HL-60 (cell line): ENCODE data around the gene MRGPRF.

Experiments
- DNase-seq, 2 experiments: peaks; one replicate each; pipeline ENCODE4 v3.0.0-alpha.2; 2010 to 2020; ENCODE audit warnings: low read depth in 1 of 2, low spot score in 1 of 2
- H3K27ac ChIP-seq: fragments of 250-450 bp; sonication (Bioruptor Pico); replicated peaks from 2 replicates; pipeline ENCODE4 v1.5.1; 2020; ENCODE audit warnings: mild to moderate bottlenecking, moderate library complexity
- H3K27me3 ChIP-seq: fragments of 250-450 bp; sonication (Bioruptor Pico); 2 replicates; pipeline ENCODE4 v1.5.1; 2021; ENCODE audit warnings: mild to moderate bottlenecking, moderate library complexity; ENCODE audit not compliant: insufficient read depth, poor library complexity, severe bottlenecking
- H3K4me3 ChIP-seq: replicated peaks from 2 replicates; pipeline ENCODE4 v1.5.1; 2011; ENCODE audit warnings: mild to moderate bottlenecking, control low read depth, low read length; ENCODE audit not compliant: insufficient read depth
- GABPA ChIP-seq: IDR thresholded peaks from 2 replicates; pipeline ENCODE4 v1.6.1; 2012; ENCODE audit warnings: low read depth
- POLR2AphosphoS5 ChIP-seq: IDR thresholded peaks from 2 replicates; pipeline ENCODE4 v1.6.1; 2012; ENCODE audit warnings: low read depth
- SPI1 ChIP-seq: IDR thresholded peaks from 2 replicates; pipeline ENCODE4 v1.6.1; 2012; ENCODE audit warnings: low read depth, mild to moderate bottlenecking, borderline replicate concordance
- TF ChIP-seq, protein P1 (sequence below): IDR thresholded peaks from 2 replicates; pipeline ENCODE4 v1.6.1; 2012; ENCODE audit warnings: low read depth; ENCODE audit not compliant: insufficient replicate concordance
- TF ChIP-seq, protein P2 (sequence below): IDR thresholded peaks from one replicate; pipeline ENCODE4 v1.5.1; 2011; ENCODE audit warnings: low read length, control low read depth, inconsistent platforms; ENCODE audit not compliant: insufficient read depth

Gene MRGPRF

DNA sequence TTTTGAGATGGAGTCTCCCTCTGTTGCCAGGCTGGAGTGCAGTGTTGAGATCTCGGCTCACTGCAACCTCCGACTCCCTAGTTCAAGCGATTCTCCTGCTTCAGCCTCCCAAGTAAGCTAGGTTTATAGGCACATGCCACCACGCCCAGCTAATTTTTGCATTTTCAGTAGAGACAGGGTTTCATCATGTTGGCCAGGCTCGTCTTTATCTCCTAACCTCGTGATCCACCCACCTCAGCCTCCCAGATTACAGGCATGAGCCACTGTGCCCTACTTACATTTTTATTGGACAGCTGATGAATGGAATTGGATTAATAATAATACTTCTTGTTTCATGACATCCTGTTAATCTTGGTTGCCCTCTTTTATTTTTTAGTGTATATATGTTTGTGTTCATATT is 29.2 kb downstream of the MRGPRF start:
- DNase-seq: no peak
- TF ChIP-seq GABPA: no peak
- TF ChIP-seq, protein P1, sequence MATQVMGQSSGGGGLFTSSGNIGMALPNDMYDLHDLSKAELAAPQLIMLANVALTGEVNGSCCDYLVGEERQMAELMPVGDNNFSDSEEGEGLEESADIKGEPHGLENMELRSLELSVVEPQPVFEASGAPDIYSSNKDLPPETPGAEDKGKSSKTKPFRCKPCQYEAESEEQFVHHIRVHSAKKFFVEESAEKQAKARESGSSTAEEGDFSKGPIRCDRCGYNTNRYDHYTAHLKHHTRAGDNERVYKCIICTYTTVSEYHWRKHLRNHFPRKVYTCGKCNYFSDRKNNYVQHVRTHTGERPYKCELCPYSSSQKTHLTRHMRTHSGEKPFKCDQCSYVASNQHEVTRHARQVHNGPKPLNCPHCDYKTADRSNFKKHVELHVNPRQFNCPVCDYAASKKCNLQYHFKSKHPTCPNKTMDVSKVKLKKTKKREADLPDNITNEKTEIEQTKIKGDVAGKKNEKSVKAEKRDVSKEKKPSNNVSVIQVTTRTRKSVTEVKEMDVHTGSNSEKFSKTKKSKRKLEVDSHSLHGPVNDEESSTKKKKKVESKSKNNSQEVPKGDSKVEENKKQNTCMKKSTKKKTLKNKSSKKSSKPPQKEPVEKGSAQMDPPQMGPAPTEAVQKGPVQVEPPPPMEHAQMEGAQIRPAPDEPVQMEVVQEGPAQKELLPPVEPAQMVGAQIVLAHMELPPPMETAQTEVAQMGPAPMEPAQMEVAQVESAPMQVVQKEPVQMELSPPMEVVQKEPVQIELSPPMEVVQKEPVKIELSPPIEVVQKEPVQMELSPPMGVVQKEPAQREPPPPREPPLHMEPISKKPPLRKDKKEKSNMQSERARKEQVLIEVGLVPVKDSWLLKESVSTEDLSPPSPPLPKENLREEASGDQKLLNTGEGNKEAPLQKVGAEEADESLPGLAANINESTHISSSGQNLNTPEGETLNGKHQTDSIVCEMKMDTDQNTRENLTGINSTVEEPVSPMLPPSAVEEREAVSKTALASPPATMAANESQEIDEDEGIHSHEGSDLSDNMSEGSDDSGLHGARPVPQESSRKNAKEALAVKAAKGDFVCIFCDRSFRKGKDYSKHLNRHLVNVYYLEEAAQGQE: no peak
- TF ChIP-seq SPI1: no peak
- TF ChIP-seq, protein P2, sequence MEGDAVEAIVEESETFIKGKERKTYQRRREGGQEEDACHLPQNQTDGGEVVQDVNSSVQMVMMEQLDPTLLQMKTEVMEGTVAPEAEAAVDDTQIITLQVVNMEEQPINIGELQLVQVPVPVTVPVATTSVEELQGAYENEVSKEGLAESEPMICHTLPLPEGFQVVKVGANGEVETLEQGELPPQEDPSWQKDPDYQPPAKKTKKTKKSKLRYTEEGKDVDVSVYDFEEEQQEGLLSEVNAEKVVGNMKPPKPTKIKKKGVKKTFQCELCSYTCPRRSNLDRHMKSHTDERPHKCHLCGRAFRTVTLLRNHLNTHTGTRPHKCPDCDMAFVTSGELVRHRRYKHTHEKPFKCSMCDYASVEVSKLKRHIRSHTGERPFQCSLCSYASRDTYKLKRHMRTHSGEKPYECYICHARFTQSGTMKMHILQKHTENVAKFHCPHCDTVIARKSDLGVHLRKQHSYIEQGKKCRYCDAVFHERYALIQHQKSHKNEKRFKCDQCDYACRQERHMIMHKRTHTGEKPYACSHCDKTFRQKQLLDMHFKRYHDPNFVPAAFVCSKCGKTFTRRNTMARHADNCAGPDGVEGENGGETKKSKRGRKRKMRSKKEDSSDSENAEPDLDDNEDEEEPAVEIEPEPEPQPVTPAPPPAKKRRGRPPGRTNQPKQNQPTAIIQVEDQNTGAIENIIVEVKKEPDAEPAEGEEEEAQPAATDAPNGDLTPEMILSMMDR: no peak
- no peak for TF ChIP-seq POLR2AphosphoS5
- H3K27ac ChIP-seq: no peak overlapping the region
- no peak overlapping the region for H3K4me3 ChIP-seq
- H3K27me3 ChIP-seq: no peaks in the 10 kb centered on the region

DNA sequence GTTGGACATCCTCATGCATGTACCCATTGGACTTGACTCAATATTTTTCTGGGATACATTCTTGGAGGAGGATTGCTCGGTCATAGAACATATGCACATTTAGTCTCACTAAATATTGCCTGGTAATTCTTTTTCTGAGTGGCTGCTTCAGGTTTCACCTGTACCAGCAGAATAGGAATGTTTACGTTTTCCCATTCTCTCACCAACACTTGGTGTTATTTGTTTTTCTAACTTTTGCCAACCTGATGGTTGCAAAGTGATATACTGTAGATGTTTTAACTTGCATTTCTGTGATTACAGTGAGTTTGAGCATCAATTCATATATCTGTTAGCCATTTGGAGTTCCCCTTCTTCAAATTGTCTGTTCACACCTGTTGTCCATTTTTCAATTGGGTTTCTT is 30.9 kb downstream of the MRGPRF start:
- DNase-seq: no peak
- TF ChIP-seq, protein P2: no peak
- TF ChIP-seq, protein P1: no peak
- no peak for TF ChIP-seq GABPA
- TF ChIP-seq SPI1: no peak
- TF ChIP-seq POLR2AphosphoS5: no peak
- Histone ChIP-seq H3K4me3 (no peak overlapping the region), H3K27ac (no peak overlapping the region), H3K27me3 (no peaks in the 10 kb centered on the region)

DNA sequence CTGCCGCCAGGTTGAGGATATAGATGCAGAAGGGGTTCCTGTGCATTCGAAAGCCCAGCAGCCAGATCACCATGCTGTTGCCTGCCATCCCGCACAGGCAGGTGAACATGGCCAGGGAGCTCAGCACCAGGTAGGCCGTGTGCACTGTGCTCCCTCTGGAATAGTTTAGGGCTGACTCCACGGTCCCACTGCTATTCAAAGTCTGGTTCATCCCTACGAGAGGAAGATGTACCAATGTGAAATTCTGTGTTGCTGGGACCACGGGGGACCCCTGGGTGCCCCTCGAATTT is 32.3 kb downstream of the MRGPRF start, which contains the start of gene MRGPRD:
MRGPRD (minus strand) TSS at position 211 of the 290 bp plus-strand sequence; CDS start at position 211, 0 bp downstream.
- Histone ChIP-seq H3K27me3 (no peaks in the 10 kb centered on the region), H3K4me3 (no peak within 1 kb of the TSS), H3K27ac (no peak within 1 kb of the TSS)
- TF ChIP-seq POLR2AphosphoS5 (no peak), SPI1 (no peak), GABPA (no peak)
- TF ChIP-seq, protein P1: no peak
- TF ChIP-seq, protein P2: no peak
- DNase-seq: no peak
